HG03354 (cell line): ENCODE results near the gene THAP4.

ENCODE experiments used
- ATAC-seq: cut with Tn5 transposase; IDR thresholded peaks from one replicate; pipeline ENCODE4 v1.9.1; 2021; ENCODE audit warnings: mild to moderate bottlenecking; ENCODE audit not compliant: unreplicated experiment, poor library complexity, severe bottlenecking

THAP4 gene, protein sequence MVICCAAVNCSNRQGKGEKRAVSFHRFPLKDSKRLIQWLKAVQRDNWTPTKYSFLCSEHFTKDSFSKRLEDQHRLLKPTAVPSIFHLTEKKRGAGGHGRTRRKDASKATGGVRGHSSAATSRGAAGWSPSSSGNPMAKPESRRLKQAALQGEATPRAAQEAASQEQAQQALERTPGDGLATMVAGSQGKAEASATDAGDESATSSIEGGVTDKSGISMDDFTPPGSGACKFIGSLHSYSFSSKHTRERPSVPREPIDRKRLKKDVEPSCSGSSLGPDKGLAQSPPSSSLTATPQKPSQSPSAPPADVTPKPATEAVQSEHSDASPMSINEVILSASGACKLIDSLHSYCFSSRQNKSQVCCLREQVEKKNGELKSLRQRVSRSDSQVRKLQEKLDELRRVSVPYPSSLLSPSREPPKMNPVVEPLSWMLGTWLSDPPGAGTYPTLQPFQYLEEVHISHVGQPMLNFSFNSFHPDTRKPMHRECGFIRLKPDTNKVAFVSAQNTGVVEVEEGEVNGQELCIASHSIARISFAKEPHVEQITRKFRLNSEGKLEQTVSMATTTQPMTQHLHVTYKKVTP

DNA sequence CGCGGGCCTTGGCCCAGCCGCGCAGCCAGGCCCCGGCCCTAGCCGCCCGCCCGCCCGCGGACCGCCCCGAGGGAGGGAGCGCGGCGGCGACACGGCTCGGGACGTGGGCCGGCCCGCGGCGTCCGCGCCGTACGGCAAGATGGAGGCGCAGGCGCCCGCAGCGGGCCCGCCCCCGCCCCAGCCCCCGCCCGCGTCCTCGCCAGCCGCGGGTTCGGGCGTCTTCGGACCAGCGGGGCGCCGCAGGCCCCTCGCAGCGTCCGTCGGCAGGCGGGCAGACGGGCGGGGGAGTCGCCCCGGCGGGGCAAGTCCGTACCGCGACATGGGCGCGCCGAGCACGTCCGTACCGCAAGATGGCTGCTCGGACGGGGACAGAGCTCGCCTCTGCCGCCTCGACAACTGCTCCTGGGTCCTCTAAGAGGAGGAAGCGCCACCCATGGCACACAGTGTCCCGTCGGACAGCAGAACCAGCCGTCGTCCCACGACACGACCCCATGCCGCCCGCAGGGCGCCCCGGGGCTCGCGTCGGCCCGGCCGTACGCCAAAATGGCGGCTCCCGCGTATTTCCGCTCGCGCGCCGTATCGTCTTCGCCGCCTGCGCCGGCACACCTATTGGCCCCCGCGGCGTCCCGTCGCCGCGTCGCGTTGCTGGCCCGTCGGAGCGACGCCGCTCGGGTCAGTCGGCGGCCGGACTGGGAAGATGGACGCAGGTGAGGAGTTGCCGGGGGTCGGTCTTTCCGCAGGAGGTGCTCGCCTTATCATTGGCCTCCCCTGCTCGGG, at the start of gene THAP4, which contains the start of gene ATG4B:
TSS of gene THAP4 (minus strand) at position 141 of the 777 bp plus-strand sequence. CDS start 141 bp downstream, outside the sequence.
TSS of gene ATG4B (plus strand) at position 676 of the 777 bp plus-strand sequence. CDS start at position 698, 22 bp downstream.
- peak; percentile 69 for ATAC-seq

DNA sequence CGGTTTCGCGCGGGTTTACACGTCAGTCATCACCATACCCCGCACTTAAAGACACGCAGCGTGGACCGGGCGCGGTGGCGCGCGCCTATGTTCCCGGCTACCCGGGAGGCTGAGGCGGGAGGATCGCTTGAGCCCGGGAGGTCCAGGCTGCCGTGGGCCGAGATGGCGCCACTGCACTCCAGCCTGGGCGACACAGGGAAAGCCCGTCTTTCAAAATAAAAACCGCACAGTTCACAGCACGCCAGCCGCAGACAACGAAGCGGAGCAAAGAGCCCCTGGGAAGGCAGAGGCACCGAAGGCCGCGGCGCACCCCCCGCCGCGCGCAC, 49.3 kb upstream of the THAP4 start:
- peak; percentile 20 for ATAC-seq

- ATAC-seq = no peak
Observed at GRCh38 chr2:241680827-241681599, 44.1 kb upstream of the THAP4 start.

DNA sequence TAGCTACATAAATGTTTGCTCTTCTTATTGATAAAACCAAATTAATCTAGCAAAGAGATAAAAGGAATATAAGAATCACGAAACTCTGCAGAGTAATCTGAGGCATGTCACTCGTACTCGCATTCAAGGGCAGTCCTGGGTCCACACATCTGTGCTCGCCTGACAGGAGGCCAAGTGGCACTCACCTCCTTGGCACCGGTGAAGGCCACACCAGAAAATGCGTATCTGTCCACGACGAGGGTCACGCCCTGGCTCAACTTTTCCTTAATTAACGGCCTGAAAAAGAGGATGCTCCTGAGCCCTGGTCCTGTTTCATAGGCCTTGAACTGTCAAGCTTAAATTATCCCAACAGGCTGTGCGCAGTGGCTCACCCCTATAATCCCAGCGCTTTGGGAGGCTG, 43.1 kb upstream of the THAP4 start:
- no peak for ATAC-seq

DNA sequence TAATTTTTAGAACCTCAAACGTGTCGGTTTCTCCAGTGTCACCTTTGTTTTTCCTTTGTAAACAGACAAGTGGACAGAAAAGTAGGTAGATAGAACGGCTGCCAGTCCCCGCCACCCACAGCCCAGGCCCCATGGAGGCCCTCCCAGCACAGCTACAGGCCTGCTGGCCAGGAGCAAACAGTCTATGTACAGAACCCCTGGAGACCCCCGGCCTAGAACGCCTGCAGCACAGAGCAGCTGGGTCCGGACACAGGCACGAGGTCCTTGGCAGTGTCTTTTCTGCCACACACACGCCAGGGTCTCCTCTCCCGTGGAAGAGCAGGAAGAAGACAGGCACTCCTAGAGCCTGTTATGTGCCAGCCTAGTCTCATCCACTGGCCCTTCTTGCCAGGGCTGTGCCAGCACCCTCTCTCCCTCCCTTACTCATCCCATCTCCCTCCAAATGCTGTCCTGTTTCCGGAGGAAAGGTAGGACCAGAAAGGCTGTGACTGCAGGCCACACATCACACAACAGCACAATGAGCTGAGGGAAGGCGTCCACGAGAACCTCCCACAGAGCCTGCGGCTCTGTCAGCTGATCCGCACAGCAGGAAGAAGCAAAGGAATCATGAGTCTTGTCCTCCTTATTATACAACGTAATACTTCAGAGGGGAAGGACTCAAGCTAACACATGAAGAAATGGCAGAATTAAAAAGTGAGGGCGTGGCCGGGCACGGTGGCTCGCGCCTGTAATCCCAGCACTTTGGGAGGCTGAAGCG, 42.0 kb upstream of the THAP4 start:
- no peak for ATAC-seq

- no peak for ATAC-seq
Observed at GRCh38 chr2:241678307-241678706, 41.3 kb upstream of the THAP4 start.

DNA sequence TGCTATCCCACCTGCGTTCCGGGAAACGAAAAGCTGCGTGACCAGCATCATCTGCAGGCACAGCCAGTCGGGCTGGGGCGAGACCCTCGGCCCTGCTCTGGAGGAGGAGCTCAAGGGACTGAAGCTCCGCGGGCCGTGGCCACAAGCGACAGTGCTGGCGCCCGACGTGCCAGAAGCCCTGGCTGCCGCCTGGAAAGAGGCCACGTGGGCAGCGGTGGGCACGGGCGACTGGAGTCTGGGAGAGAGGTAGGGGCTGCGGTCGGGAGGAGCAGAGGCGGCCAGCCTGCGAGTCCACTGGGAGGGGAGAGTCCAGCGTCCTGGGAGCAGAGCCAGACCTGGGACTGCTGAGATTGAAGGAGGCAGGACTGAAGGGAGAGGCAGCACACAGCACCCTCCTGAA, 40.4 kb upstream of the THAP4 start:
- no peak for ATAC-seq

DNA sequence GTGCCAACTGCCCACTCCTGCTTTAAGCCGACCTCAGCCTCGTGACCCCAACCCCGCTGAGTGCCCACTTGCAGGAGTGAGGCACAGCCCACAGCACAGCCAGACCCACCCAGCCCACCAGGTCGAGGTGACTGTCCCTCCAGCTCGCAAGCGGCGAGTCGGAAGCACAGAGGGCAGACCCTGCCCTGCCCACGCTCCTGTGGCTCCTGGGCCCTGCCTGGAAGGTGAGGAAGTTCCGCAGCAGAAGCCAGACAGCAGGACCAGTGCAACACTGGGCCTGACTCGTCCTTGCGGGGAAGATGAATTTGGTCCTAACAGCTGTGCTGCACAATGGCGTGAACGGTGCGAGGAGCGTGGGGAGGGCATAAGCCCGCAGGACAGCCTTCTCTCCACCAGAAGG, 39.7 kb upstream of the THAP4 start:
- ATAC-seq = no peak

DNA sequence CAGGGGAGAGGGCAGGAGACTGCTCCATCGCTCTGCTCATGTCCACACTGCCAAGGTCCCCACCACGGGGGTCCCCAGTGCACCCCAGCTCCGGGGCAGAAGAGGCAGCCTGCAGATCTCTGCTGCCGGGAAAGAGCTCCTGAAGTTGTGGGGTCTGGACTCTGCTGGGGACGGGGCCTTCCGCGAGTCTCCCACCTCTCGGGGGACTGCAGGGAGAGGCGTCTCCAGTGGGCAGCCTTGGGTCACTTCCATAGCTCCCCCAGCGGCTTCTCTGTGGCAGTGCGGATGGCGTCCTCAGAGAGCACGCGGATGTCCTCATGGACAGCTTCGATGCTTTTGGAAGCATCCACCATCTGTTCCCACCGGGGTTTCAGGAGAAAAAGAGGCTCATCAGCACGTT, 38.9 kb upstream of the THAP4 start:
- ATAC-seq = no peak

- no peak for ATAC-seq
Observed at GRCh38 chr2:241673797-241674725, 37.1 kb upstream of the THAP4 start.

DNA sequence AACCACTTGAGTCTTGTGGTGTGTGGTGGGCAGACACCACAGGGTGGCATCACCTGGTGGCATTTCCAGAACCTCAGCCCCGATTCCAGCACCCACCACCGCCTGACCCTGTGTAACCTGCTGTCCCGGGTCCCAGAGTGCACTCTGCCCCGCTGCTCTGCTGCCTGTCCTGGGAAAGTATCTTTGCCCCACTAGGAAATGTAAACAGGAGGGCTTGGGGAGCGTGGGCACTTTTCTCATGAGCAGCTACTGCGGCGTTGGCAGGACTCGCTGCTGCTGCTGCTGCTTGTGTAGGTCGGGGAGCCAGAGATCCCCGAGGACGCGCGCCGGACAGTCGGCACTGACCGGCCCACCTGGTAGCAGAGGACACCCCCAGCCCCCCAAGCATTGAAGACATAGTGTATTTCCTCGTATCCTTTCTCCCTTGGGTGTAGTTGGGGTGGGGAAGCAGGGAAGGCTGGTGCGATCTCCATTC, 36.3 kb upstream of the THAP4 start:
- no peak for ATAC-seq

DNA sequence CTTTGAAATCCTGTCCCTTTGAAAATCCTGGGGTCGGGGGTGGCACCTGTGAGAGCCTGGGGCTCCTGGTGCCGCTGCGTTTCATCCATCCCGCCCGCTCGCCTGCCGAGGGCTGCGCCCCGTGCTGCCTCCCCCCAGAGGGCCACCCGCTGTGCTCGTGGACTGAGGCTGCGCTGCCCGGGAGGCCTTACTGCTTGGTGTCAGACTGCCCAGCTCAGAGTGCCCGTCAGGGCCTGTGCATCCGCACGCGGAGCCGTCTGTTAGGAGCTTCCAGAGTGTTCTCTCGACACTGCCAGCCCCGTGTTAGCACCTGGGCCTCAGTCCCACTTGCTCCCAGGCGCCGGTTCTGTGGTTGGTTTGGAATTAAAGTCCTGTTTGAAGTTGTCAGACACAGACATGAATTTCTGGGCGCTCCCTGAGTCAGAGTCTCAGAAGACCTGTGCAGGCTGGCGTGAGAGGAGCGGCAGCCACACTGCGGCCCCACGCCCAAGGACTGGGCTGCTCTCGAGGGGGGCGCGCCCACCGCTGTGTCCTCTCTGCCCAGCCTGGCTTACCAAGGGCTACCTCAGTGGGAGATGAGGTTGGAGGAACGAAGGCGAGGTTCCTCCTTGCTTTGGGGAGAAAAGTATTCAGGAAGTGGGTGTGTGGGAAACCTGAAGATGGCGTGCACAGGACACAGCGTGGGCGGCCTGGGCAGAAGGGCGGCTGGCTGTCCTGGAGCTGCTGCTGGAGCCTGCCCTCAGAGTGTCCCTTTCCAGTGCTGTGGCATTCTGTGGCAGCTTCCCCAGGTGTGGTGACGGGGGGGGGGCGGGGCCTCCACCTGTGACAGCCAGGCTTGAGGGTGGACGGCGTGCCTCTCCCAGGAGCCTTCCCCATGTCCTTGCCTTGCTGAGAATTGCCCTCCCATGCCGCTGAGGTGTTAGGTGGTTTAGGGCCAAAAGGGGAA, 35.6 kb upstream of the THAP4 start:
- ATAC-seq = no peak

DNA sequence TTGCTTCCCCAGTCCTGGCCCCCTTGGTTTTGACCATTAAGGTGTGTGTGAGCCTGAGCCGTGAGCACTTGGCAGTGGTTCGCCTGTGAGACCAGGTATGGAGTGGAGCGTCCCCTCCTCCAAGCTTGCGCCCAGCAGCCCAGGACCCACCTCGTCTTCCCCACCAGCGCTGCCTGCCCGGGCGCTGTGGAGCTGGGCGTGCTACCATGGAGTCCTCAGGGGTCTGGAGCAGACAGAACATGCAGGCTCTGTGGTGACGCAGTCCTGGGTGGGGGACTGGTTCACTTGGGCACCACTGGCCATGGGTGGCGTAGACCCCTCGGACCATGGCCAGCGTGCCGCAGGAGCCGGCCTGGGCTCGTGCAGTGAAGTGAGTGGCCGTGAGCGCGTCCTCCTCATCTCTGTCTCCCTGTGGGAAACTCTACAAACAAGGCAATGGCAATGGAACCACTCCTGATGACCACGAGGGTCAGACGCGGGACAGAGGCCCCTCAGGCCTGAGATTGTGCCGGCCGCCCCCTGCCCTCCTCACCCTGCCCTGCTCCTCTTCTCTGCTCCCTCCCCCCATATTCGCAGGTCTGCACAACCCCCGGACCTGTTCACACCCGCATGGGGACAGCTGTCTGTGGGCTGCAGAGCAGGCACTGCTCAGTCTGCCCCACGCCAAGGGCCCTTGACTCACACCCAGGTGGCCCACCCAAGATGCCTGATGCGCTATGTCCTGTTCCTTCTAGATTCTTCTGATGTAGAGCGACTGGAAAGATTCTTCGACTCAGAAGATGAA, 34.7 kb upstream of the THAP4 start:
- ATAC-seq = no peak

DNA sequence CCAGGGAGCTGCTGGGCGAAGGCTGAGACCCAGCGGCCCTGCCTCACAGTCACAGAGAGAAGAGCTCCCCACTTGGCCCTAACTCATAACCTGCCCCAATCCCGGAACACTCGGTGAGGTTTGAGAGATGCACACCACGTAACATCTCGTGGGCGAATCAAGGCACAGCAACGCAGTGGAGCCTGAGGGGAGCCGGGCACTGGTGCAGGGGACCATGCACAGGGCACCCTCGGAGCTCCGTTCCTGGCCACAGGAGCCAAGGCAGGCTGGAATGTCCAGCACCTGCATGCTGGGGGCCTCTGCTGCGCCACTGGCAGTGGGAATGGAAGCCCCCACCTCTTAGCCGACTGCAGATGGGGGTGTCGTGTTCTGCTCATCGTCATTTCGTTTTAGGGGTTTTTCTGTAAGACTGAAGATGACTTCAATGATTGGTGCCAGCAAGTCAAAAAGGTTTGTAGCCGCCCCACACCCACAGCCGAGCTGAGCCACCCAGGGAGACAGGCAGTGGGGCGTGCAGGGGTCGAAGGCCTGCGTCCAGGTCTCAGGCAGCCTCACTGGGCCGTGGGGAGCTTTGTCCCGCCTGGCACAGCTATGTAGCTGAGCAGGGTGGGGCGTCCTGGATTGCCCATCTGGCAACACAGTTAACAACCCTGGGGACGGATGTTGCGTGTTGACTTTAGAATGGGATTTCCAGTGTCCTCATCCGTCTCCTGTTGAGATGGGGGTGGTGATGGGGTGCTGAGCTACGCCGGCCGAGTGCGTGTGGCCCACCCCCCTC, 33.6 kb upstream of the THAP4 start:
- no peak for ATAC-seq

DNA sequence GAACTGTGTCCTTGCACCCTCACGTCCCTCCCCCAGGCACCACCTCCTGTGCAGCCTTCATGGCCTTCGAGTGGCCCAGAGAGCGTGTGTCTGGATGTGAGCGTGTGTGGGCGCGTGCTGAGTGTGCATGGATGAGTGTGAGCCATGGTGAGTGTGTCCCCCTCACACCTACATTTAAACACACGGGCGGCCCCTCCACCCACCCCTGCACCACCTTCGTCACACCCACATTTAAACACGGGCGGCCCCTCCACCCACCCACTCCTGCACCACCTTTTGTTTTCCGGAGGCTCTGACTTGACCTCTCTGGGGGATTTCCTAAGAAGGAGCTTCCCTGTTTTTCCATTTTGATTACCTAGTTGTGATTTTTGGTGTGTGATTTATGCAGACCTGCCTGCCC, 31.9 kb upstream of the THAP4 start:
- ATAC-seq = no peak

- no peak for ATAC-seq
Observed at GRCh38 chr2:241668354-241668753, 31.4 kb upstream of the THAP4 start.
